Measurements from ENCODE around the gene PARD3B.

The PARD3B gene

DNA sequence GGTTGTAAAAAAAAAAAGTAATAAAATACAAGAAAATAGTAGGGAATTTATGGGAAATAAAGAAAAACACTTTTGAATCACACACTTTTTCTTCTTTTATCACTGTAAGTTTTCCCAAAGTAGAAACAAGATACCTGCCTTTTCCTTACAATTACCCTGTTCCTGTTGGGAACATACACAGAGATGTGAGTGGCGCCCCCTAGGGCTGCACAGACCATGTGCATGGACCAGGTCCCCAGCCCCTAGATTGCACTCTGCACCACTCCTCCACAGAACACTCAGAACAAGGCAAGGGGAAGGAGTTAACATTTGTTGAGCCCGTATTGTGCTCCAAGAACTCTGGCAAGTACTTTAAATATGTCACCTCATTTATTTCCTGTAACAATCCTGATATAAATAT lies 1018.4 kb downstream of the PARD3B start:
- TF ChIP-seq EZH2phosphoT487 (IDR thresholded peaks at IDR 0.05; ENCODE audit: low read length) (no peak), EZH2 (optimal IDR thresholded peaks at IDR 0.05; ENCODE audit: low read depth, low read length) (no peak)
- TF ChIP-seq, protein P1, sequence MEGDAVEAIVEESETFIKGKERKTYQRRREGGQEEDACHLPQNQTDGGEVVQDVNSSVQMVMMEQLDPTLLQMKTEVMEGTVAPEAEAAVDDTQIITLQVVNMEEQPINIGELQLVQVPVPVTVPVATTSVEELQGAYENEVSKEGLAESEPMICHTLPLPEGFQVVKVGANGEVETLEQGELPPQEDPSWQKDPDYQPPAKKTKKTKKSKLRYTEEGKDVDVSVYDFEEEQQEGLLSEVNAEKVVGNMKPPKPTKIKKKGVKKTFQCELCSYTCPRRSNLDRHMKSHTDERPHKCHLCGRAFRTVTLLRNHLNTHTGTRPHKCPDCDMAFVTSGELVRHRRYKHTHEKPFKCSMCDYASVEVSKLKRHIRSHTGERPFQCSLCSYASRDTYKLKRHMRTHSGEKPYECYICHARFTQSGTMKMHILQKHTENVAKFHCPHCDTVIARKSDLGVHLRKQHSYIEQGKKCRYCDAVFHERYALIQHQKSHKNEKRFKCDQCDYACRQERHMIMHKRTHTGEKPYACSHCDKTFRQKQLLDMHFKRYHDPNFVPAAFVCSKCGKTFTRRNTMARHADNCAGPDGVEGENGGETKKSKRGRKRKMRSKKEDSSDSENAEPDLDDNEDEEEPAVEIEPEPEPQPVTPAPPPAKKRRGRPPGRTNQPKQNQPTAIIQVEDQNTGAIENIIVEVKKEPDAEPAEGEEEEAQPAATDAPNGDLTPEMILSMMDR (IDR thresholded peaks at IDR 0.05; ENCODE audit: low read length), result peak; percentile 15; the same call in 1 of the 2 replicates
- H3K4me3 ChIP-seq (ENCODE audit: low read length), result no peak overlapping the region
- H3K9ac ChIP-seq (ENCODE audit: low read length), result no peak overlapping the region
- no peaks in the 10 kb centered on the region for H3K27me3 ChIP-seq (replicated peaks; ENCODE audit: insufficient read depth, low read length)
- no peak overlapping the region for H2AFZ ChIP-seq (ENCODE audit: low read length)
- H3K9me2 ChIP-seq (replicated peaks; ENCODE audit: insufficient read depth, low read length), result no peaks in the 10 kb centered on the region
- H3K4me2 ChIP-seq (ENCODE audit: low read depth, low read length), result no peak overlapping the region
- H3K36me3 ChIP-seq (replicated peaks; ENCODE audit: insufficient read depth, low read length), result no peaks in the 10 kb centered on the region
- no peaks in the 10 kb centered on the region for H3K4me1 ChIP-seq (ENCODE audit: low read length)
- no peak for DNase-seq
- no peaks in the 10 kb centered on the region for H3K9me3 ChIP-seq (replicated peaks; ENCODE audit: insufficient read depth, low read length)
- H4K20me1 ChIP-seq (ENCODE audit: insufficient read depth, low read length), result no peaks in the 10 kb centered on the region
- H3K79me2 ChIP-seq (ENCODE audit: low read length), result no peaks in the 10 kb centered on the region
- H3F3A ChIP-seq (ENCODE audit: insufficient read depth, low read length), result no peaks in the 10 kb centered on the region
- no peak overlapping the region for H3K27ac ChIP-seq (ENCODE audit: low read length)

DNA sequence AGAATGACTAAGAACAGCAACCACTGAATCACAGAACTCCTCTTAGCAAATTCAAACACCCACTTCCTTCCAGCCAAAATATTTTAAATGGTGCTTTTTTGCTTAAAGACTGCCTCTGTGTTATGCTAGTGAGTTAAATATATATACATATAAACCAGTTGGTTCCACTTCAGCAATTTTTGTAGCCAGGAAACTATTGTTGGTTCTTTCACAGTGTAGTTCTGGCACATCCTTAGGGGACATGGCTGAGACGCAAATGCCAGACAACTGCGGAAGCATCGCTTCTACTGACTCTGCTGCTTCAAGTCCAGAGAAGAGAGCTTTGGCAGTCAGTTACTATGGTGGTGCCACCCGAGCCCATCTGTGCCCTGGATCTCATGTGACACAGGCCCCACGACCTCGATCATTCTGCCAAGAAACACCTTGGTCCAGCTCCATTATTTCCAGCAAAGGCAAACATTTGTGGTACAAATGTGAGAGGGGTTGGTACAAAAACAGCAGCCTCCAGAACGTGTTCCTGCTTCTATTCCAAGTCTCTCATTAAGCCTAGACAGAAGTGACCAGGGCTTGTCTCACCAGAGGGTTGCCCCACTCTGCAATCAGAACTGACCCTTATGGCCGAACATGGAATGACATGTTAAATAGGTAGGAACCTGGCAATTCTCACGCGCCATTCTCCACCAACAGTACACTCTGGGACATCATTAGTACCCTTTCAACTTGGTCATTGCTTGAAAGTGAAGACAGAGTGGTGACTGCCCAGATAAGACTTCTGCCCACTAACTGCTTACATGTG lies 1019.3 kb downstream of the PARD3B start:
- Histone ChIP-seq H3K4me1 (ENCODE audit: low read length) (no peaks in the 10 kb centered on the region), H3K27me3 (replicated peaks; ENCODE audit: insufficient read depth, low read length) (no peaks in the 10 kb centered on the region), H3K4me2 (ENCODE audit: low read depth, low read length) (no peak overlapping the region), H3K9ac (ENCODE audit: low read length) (no peak overlapping the region), H3K36me3 (replicated peaks; ENCODE audit: insufficient read depth, low read length) (no peaks in the 10 kb centered on the region), H4K20me1 (ENCODE audit: insufficient read depth, low read length) (no peaks in the 10 kb centered on the region), H3K79me2 (ENCODE audit: low read length) (no peaks in the 10 kb centered on the region), H3K27ac (ENCODE audit: low read length) (no peak overlapping the region), H3K9me2 (replicated peaks; ENCODE audit: insufficient read depth, low read length) (no peaks in the 10 kb centered on the region), H3K9me3 (replicated peaks; ENCODE audit: insufficient read depth, low read length) (no peaks in the 10 kb centered on the region), H3F3A (ENCODE audit: insufficient read depth, low read length) (no peaks in the 10 kb centered on the region), H3K4me3 (ENCODE audit: low read length) (no peak overlapping the region), H2AFZ (ENCODE audit: low read length) (no peak overlapping the region)
- DNase-seq, result no peak
- no peak for TF ChIP-seq EZH2 (optimal IDR thresholded peaks at IDR 0.05; ENCODE audit: low read depth, low read length)
- no peak for TF ChIP-seq EZH2phosphoT487 (IDR thresholded peaks at IDR 0.05; ENCODE audit: low read length)
- TF ChIP-seq, protein P1 (IDR thresholded peaks at IDR 0.05; ENCODE audit: low read length), result no peak

DNA sequence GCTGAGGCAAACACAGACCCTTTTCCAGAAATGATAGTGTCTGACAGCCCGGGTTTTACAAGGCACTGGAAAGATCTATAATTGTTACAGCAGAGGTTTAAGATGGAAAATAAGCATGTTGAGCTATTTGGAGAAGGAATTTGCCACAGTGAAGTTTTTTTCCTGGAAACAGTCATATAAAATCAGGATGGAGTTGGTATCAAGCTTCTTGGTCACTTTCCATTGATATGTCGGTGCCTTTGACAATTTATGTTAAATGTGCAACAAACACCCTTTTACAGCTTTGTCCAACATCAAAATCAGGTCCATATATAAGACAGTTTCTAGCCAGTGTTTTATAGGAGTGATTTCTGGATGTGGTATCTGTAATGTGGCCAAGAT lies 1019.9 kb downstream of the PARD3B start:
- no peak overlapping the region for H3K27ac ChIP-seq (ENCODE audit: low read length)
- no peaks in the 10 kb centered on the region for H3K36me3 ChIP-seq (replicated peaks; ENCODE audit: insufficient read depth, low read length)
- no peaks in the 10 kb centered on the region for H3K79me2 ChIP-seq (ENCODE audit: low read length)
- H3K9me2 ChIP-seq (replicated peaks; ENCODE audit: insufficient read depth, low read length), result no peaks in the 10 kb centered on the region
- DNase-seq, result no peak
- H3K27me3 ChIP-seq (replicated peaks; ENCODE audit: insufficient read depth, low read length), result no peaks in the 10 kb centered on the region
- H3K4me1 ChIP-seq (ENCODE audit: low read length), result no peaks in the 10 kb centered on the region
- no peak overlapping the region for H2AFZ ChIP-seq (ENCODE audit: low read length)
- no peak for TF ChIP-seq EZH2phosphoT487 (IDR thresholded peaks at IDR 0.05; ENCODE audit: low read length)
- TF ChIP-seq, protein P1 (IDR thresholded peaks at IDR 0.05; ENCODE audit: low read length), result no peak
- no peak overlapping the region for H3K4me3 ChIP-seq (ENCODE audit: low read length)
- no peak overlapping the region for H3K9ac ChIP-seq (ENCODE audit: low read length)
- no peak overlapping the region for H3K4me2 ChIP-seq (ENCODE audit: low read depth, low read length)
- H3F3A ChIP-seq (ENCODE audit: insufficient read depth, low read length), result no peaks in the 10 kb centered on the region
- H4K20me1 ChIP-seq (ENCODE audit: insufficient read depth, low read length), result no peaks in the 10 kb centered on the region
- H3K9me3 ChIP-seq (replicated peaks; ENCODE audit: insufficient read depth, low read length), result no peaks in the 10 kb centered on the region

All from MM.1S (cell line).